TTC549 (cell line): ENCODE data around the gene RPL13A.

Experiments
- FAIRE-seq: peaks from 2 replicates; lab custom pipeline; 2012; peaks lifted over from hg19 to GRCh38; lab: Jason Lieb, UNC

The RPL13A gene

GRCh38 chr19:49486232-49486631, 1.2 kb upstream of the RPL13A start:
- no peak for FAIRE-seq

GRCh38 chr19:49486710-49487276, 615 bp upstream of the RPL13A start:
- FAIRE-seq = no peak

DNA sequence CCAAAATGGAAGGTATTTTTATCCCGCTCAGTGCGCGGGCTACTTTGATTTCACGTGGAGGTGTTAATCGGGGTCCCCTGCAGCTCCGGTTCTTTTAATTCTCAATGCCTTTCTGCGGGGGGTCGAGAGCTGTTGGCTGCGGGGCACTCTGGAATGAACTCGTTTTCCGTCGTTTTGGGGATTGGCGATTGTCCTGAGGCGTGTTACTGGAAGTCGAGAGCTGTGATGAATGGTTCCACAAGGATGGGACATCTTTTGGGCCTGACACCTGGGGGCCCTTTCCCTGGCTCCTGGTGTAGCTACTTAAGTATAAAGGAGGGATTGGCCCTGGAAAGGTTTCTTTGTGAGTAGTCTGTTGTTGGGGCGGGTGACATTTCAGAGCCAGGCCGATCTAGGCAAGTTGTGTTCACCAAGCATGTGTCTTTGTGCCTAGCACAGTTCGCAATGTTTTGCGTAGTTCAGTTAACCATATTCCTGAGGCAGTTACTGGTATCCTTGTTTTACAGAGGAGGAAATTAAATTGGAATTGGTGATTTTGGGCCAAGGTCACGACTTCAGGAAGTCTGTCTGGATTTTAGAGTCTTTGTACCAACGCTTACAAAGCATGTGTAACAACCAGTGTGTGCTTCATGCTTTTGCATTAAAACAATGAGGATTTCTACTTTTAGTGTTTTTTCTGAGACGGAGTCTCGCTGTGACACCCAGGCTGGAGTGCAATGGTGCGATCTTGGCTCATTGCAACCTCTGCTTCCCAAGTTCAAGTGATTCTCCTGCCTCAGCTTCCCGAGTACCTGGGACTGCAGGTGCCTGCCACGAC, 846 bp downstream of the RPL13A start:
- no peak for FAIRE-seq

DNA sequence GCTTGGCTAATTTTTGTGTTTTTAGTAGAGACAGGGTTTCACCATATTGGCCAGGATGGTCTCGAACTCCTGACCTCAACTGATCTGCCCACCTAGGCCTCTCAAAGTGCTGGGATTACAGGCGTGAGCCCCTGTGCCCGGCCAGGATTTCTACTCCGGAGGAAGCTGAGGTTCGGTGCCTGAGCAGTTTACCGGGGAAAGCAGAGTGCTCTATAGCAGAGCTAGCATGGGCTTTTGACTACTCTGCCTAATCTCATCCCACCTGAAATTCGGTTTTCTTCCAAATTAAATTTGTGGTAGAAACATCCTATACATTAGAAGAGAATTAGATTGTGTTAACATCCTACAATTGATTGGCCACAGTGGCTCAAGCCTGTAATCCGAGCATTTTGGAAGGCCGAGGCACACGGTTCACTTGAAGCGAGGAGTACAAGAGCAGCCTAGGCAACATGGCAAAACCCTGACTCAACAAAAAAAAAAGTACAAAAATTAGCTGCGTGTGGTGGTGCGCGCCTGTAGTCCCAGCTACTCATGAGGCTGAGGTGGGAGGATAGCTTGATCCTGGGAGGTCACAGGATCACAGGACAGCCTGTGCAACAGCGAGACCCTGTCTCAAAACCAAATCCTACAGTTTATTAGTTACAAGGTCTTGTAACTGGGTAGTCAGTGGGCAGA, 1.6 kb downstream of the RPL13A start:
- FAIRE-seq = no peak

DNA sequence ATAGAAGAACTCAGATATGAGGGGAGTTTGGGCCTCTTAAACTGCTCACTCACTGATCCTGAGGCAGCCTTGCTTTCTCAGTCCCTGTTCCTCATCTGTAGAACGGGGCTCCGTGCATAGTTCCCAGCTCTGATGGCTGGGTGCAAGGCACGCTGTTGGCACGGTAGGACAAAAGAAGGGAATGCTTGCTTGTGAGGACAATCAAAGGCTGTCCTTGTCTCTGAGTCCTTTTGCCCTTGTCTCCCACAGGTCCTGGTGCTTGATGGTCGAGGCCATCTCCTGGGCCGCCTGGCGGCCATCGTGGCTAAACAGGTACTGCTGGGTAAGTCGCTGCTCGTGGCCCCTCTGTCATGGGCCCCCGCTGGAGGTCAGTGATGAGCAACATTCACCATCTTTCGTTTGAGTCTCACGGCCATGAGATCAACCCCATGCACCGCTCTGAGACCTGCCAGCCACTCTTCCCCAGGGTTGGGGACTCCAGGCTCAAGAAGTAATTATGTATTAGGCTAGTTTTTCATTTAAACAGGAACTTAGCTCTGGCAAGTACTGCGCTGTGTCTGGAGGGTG, 2.3 kb downstream of the RPL13A start:
- no peak for FAIRE-seq

DNA sequence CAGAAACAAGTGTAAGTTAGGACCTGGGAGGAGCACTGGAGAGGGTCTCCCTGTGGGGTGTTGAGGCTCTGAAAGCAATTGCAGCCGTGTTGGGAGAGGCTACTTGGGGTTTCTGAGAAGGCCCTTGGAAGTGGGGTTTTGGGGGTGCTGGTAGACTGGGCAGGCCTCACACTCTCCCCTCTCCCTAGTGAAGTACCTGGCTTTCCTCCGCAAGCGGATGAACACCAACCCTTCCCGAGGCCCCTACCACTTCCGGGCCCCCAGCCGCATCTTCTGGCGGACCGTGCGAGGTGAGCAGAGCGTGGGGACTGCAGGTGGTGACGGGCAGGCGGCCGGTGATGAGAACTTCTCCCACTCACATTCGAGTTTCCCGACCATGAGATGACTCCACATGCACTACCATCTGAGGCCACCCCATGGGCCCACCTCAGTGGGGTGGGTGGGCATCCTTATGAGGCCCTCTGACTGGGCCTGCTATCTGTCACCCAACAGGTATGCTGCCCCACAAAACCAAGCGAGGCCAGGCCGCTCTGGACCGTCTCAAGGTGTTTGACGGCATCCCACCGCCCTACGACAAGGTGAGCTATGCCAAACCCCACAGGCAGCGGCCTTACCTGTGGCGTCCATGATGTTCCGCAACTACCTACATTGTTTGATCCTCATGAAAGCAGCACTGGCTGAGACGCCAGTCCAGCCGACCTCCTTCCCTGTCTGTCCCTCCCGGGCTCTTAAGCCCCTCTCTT, 3.0 kb downstream of the RPL13A start:
- FAIRE-seq = no peak

DNA sequence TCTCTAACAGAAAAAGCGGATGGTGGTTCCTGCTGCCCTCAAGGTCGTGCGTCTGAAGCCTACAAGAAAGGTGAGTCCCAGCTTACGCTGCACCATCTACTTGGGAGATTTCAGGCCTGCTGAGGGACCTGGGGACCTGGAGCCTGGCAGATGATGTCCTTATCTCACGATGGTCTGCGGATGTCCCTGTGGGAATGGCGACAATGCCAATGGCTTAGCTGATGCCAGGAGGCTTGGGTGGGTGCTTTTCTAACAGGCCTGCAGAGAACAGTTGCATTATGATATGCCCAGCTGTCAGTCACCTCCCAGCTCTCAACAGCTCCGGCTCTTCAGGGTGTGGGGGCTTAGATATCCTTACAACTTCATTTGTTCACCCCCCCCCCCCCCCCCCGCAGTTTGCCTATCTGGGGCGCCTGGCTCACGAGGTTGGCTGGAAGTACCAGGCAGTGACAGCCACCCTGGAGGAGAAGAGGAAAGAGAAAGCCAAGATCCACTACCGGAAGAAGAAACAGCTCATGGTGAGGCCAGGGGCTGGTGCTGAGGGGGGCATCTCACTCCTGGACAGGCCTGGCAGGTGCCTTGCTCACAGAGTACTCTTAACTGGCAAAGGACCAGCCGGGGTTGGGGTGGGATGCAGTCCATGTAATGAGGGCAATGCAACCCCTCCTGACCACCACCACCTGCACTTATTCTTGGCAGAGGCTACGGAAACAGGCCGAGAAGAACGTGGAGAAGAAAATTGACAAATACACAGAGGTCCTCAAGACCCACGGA, 3.8 kb downstream of the RPL13A start:
- FAIRE-seq = no peak

DNA sequence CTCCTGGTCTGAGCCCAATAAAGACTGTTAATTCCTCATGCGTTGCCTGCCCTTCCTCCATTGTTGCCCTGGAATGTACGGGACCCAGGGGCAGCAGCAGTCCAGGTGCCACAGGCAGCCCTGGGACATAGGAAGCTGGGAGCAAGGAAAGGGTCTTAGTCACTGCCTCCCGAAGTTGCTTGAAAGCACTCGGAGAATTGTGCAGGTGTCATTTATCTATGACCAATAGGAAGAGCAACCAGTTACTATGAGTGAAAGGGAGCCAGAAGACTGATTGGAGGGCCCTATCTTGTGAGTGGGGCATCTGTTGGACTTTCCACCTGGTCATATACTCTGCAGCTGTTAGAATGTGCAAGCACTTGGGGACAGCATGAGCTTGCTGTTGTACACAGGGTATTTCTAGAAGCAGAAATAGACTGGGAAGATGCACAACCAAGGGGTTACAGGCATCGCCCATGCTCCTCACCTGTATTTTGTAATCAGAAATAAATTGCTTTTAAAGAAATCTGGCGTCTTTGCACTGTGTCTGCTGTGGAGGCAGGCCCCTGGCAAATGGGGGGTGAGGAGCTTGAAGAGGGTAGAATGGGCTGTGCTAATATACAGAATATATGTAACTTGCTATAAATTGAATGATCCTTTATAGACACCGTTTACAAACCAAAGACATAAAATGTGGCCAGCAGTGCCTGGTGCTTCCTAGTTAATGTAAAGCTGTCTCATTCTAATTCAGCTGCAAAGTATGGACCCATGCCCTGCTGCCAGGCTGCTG, 4.6 kb downstream of the RPL13A start:
- FAIRE-seq = no peak

DNA sequence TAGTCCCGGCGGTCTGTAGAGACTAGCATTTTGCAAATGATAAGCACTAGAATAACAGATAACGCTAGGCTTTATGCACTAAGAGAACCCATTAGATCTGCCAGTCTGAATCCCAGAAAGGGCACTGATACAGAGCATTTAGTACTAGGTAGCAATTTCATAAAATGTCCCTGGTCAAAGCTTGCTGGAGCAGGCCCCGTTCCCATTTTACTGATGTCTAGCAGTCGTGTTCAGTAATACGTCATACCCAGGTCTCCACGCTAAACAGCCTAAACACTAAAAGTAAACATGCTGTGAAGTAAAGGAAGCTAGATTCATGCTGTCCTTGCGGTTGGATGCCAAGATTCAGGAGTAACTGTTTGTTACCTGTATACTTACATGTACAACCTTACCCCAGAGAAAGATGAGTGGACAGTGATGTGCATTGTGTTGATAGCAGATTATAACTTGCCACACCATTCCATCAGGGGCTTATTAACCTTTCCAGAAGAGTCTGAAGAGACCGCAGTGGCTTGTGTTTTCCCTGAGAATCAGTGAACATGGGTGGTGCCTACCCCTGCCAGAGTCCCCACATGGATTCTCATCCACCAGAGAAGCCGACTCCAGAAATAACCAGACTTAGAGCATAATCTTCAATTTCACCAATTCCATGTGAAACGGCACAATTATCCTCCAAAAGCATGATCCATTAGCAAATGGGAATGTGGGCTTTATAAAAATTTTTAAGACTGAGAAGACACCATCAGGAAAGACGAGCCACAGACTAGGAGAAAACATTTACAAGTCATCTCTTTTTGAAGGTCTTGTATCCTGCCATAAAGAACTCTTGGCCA, 5.4 kb downstream of the RPL13A start:
- no peak for FAIRE-seq

DNA sequence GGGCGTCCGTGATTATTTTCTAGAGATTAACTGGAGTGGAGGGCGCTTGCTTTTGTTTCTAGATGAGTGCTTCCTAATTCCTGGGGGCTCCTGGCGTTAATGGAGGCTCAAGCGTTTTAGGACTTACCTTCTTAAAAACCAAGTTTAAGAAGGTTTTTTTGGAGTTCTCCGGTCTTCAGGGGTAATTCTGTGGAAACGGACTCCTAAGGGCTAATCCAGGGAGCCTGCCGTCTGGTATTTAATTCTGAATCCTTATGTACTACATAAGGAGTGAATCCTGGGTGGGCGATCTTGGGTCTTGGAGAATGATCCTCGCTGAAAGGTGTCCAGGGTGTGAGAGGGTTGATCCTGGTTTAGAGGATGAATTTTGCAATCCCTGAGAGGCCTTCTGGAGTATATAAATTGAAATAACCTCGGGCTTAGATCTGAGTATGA, 9.2 kb downstream of the RPL13A start:
- no peak for FAIRE-seq

DNA sequence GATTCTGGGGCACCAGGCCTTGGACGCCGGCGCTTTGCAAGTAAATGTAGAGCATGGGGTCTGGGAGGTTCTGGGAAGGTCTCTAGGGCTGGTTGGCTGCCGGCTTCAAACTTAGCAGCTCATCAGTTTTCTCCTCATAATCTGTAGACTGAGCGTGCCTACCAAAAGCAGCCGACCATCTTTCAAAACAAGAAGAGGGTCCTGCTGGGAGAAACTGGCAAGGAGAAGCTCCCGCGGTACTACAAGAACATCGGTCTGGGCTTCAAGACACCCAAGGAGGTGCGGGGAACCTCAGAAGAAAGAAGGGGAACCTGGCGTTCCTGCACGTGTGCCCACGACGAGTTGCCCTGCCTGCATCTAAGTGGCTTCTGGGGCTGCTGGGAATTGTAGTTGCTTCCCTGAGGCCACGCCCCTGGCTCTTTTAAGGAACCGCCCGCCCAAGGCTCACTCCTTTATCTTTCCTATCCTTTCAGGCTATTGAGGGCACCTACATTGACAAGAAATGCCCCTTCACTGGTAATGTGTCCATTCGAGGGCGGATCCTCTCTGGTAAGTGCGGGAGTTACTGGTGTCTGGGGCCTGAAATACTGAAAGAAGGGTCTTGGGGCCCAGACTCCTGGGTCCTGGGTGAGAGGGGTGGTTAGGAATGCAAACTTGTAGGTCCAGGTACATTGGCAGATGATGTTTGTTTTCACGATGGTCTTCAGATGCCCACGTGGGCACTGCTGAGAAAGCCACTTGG, 9.8 kb downstream of the RPL13A start:
- FAIRE-seq = no peak

GRCh38 chr19:49497789-49498103, 10.3 kb downstream of the RPL13A start:
- no peak for FAIRE-seq

DNA sequence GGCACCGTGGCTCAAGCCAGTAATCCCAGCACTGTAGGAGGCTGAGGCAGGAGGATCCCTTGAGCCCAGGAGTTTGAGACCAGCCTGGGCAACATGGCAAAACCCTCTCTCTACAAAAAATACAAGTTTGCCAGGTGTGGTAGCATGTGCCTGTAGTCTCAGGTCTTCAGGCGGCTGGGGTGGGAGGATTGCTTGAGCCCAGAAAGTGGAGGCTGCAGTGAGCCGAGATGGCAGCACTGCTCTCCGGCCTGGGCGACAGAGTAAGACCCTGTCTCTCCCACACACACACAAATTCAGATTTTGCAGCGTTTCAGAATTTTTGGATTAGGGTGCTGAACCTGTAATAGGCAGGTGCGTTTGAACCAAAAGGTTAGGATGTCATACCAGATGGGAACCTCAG, 11.1 kb downstream of the RPL13A start:
- no peak for FAIRE-seq

- no peak for FAIRE-seq
Measured at GRCh38 chr19:49499030-49499670, 11.7 kb downstream of the RPL13A start.

DNA sequence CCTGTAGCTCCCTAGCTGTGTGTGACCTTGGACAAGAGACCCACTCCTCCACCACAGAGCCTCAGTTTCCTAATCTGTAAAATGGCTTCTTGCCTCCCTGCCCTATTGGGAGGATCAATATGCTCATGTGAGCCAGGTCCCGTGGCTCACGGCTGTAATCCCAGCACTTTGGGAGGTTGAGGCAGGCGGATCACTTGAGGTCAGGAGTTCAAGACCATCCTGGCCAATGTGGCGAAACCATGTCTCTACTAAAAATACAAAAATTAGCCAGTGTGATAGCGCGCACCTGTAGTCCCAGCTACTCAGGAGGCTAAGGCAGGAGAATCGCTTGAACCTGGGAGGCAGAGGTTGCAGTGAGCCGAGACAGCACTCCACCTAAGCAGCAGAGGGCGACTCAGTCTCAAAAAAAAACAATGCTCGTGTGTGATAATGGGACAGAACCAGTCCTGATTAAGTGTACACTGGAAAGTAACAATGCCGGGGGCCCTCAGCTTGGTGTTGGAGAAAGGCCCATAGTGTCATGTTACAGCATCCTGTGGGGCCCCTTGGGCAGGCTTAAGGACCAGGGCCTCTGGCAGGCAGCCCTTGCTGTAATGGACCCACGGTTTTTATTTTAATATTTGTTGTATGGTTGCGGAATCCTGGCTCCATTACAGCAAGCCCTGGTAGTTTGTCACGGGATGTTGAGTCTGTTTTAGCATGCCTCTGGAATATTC, 15.6 kb downstream of the RPL13A start:
- no peak for FAIRE-seq

DNA sequence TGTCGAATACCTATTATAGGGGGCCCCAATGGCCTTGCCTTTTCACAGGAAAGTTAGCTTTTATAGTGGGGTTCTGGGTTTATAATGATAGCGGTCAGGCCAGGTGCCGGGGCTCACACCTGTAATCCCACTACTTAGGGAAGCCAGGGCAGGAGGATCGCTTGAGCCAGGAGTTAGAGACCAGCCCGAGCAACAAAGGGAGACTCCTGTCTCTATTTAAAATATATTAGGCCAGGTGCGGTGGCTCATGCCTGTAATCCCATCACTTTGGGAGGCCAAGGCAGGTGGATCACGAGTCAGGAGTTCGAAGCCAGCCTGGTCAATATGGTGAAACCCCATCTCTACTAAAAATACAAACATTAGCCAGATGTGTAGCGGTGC, 16.2 kb downstream of the RPL13A start:
- no peak for FAIRE-seq

- no peak for FAIRE-seq
Measured at GRCh38 chr19:49506575-49507105, 19.2 kb downstream of the RPL13A start.
